Dedifferentiated amniotic fluid mesenchymal stem cell (primary cell): ENCODE results near the gene PRRX2.
A peak's percentile ranks its signal among the peaks of the same experiment; 100 is the strongest.
"Not testable (repeated sequence)": the region's sequence is repeated elsewhere in the genome, so short reads cannot be mapped to it uniquely, and the experiment has no call there.

Experiments
- DNase-seq: peaks from one replicate; pipeline ENCODE4 v3.0.0-alpha.2; 2016; ENCODE audit errors: extremely low spot score

The PRRX2 gene

GRCh38 chr9:129759319-129759718, 93.9 kb downstream of the PRRX2 start:
- DNase-seq, result no peak

GRCh38 chr9:129759804-129760502, 94.5 kb downstream of the PRRX2 start:
- DNase-seq, result no peak

- DNase-seq, result not testable (repeated sequence)
These were observed 95.3 kb downstream of the PRRX2 start for GRCh38 chr9:129760784-129761183.

GRCh38 chr9:129761293-129761900, 96.0 kb downstream of the PRRX2 start:
- DNase-seq, result peak; percentile 45

- peak; percentile 71 for DNase-seq
These were observed 96.5 kb downstream of the PRRX2 start for GRCh38 chr9:129761901-129762369.

GRCh38 chr9:129762370-129762984, 97.0 kb downstream of the PRRX2 start:
- peak; percentile 60 for DNase-seq

- DNase-seq, result peak; percentile 52
These were observed 97.8 kb downstream of the PRRX2 start for GRCh38 chr9:129762985-129763926.

GRCh38 chr9:129765764-129766317, 100.4 kb downstream of the PRRX2 start:
- no peak for DNase-seq

GRCh38 chr9:129768486-129768885, 103.0 kb downstream of the PRRX2 start:
- no peak for DNase-seq

GRCh38 chr9:129769669-129770068, 104.2 kb downstream of the PRRX2 start:
- DNase-seq, result no peak

GRCh38 chr9:129770741-129771140, 105.3 kb downstream of the PRRX2 start:
- DNase-seq, result no peak
